ENCODE measurements around the gene PLCD1. TPM values are rescaled to one million over a fixed set of nuclear protein-coding genes. Genes with fewer than 3 reads are reported as not detected.

The PLCD1 gene
- total and polyA plus RNA-seq, 12 donors = 9.7 to 97.3 (median 29.2) TPM

DNA sequence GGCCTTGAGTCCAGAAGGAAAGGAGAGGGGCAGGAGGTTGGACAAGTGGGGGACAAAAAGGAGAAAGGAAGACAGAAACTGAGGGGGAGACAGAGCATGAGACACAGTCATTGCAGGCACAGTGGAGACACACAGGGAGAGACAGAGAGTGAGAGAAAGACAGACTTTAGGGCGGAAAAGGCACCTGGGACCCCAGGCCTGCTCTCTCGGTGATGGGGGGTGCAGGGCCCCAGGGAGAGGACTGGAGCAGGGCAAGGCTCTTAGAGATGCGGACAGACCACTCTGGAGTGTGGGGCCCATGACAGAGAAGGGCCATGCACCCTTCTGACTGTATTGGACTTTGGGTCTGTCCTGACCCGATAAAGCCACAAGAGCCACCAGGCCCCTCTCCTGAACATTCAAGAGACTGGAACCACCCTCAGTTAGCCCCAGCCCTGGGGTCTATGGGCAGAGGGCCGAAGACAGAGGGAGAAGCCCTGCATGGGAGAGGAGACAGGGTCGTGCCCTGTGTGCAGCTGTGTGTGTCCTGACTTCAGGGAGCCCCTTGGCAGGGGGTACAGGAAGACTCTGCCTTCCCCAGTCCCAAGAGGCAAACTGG lies 12.5 kb downstream of the PLCD1 start:
- no peaks in the 10 kb centered on the region for H3K4me1 ChIP-seq (replicated peaks in 1 of 2)
- H3K9me3 ChIP-seq (replicated peaks in 1 of 3) = no peaks in the 10 kb centered on the region
- TF ChIP-seq, protein P1, sequence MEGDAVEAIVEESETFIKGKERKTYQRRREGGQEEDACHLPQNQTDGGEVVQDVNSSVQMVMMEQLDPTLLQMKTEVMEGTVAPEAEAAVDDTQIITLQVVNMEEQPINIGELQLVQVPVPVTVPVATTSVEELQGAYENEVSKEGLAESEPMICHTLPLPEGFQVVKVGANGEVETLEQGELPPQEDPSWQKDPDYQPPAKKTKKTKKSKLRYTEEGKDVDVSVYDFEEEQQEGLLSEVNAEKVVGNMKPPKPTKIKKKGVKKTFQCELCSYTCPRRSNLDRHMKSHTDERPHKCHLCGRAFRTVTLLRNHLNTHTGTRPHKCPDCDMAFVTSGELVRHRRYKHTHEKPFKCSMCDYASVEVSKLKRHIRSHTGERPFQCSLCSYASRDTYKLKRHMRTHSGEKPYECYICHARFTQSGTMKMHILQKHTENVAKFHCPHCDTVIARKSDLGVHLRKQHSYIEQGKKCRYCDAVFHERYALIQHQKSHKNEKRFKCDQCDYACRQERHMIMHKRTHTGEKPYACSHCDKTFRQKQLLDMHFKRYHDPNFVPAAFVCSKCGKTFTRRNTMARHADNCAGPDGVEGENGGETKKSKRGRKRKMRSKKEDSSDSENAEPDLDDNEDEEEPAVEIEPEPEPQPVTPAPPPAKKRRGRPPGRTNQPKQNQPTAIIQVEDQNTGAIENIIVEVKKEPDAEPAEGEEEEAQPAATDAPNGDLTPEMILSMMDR (IDR thresholded peaks at IDR 0.05) = no peak
- TF ChIP-seq POLR2A (IDR thresholded peaks at IDR 0.05) = no peak
- no peak overlapping the region for H3K4me3 ChIP-seq
- H3K36me3 ChIP-seq (replicated peaks in 1 of 2) = peaks cover 0 to 39% of the 10 kb centered on the region in 2 donors
- no peak overlapping the region for H3K27ac ChIP-seq
- DNase-seq = no peak
- intact Hi-C loops (cut with DNase I) = no loop called here
- 76 to 97% (median 84%) methylated on average over 3 to 6 of the region's 6 CpGs for WGBS, 4 donors
- no peaks in the 10 kb centered on the region for H3K27me3 ChIP-seq

DNA sequence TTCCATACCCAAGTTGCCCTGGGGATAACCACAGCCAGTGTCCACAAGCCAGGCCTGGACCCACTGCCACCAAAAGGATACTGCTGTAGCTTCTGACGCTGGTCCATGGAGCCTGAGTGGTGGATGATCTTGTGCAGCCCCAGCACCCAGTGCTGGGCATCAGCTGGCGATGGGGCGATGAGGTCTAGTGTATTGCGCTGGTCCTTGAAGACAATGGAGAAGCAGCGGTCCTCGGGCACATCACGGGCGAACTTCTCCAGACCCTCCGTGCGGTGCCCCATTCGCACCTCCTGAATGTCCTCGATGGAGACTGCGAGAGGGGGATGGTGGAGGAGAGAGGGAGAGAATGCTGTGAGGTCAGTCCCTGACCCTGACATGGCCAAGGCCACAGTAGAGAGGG lies 13.0 kb downstream of the PLCD1 start:
- peaks cover 0 to 39% of the 10 kb centered on the region in 2 donors for H3K36me3 ChIP-seq (replicated peaks in 1 of 2)
- TF ChIP-seq, protein P1 (IDR thresholded peaks at IDR 0.05) = no peak
- TF ChIP-seq POLR2A (IDR thresholded peaks at IDR 0.05) = no peak
- no peaks in the 10 kb centered on the region for H3K9me3 ChIP-seq (replicated peaks in 1 of 3)
- 93 to 96% (median 94%) methylated on average over 11 to 13 of the region's 13 CpGs for WGBS, 4 donors
- H3K4me3 ChIP-seq = no peak overlapping the region
- intact Hi-C loops (cut with DNase I) = no loop called here
- no peak overlapping the region for H3K27ac ChIP-seq
- no peaks in the 10 kb centered on the region for H3K27me3 ChIP-seq
- H3K4me1 ChIP-seq (replicated peaks in 1 of 2) = no peaks in the 10 kb centered on the region
- no peak for DNase-seq

DNA sequence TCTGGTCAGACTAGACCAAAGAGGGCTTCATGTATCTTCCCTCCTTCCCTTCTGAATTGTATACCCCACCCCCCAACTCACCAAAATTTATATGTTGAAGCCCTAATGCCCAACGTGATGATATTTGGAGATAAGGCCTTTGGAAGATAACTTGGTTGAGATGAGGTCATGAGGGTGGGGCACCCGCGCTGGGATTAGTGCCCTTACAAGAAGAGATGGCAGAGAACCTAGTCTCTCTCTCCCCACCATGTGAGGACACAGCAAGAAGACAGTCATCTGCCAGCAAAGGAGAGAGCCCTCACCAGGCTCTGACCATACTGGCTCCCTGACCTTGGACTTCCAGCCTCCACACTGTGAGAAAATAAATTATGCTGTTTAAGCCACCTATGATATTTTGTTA lies 13.5 kb downstream of the PLCD1 start:
- 90 to 97% (median 95%) methylated on average over 3 of the region's 3 CpGs for WGBS, 4 donors
- intact Hi-C loops (cut with DNase I) = no loop called here
- no peak for DNase-seq

DNA sequence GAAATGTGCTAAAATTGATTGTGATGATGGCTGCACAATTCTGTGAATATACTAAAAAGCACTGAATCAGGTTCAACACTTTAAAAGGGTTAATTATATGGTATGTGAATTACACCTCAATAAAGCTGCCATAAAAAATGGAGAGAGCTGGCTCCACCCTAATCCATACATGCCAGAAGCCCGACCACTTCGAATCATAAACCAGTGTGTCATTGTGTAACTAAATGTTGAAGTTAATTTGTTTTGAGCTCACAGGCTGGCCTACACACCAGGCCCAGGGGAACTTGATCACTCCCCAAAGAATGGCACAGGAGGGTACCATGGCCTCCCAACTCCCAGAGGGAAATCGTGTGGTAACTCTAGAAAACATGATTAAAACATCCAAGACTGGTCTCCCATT lies 14.0 kb downstream of the PLCD1 start:
- Histone ChIP-seq H3K4me3 (no peak overlapping the region), H3K9me3 (replicated peaks in 1 of 3) (no peaks in the 10 kb centered on the region), H3K27ac (no peak overlapping the region), H3K27me3 (no peaks in the 10 kb centered on the region), H3K36me3 (replicated peaks in 1 of 2) (peaks cover 0 to 48% of the 10 kb centered on the region in 2 donors), H3K4me1 (replicated peaks in 1 of 2) (no peaks in the 10 kb centered on the region)
- WGBS, 4 donors = 93 to 97% (median 96%) methylated on average over 3 of the region's 3 CpGs
- DNase-seq = no peak
- intact Hi-C loops (cut with DNase I) = no loop called here
- TF ChIP-seq, protein P1 (IDR thresholded peaks at IDR 0.05) = no peak

More for the DNA sequence above, 13.5 kb downstream of the PLCD1 start:
- Histone ChIP-seq H3K4me3 (no peak overlapping the region), H3K4me1 (replicated peaks in 1 of 2) (no peaks in the 10 kb centered on the region), H3K36me3 (replicated peaks in 1 of 2) (peaks cover 0 to 43% of the 10 kb centered on the region in 2 donors), H3K27me3 (no peaks in the 10 kb centered on the region), H3K27ac (no peak overlapping the region), H3K9me3 (replicated peaks in 1 of 3) (no peaks in the 10 kb centered on the region)
- TF ChIP-seq POLR2A (IDR thresholded peaks at IDR 0.05) = no peak
- TF ChIP-seq, protein P1 (IDR thresholded peaks at IDR 0.05) = no peak
